Testis (tissue), 2 donors: ENCODE results near the gene CFAP300.

ENCODE experiments used
- POLR2A ChIP-seq: fragments of 450-650 bp; IDR thresholded peaks from one replicate; pipeline ENCODE4 v1.6.1; 2017; ENCODE audit warnings: antibody characterized with exemption, mild to moderate bottlenecking, moderate library complexity
- TF ChIP-seq, protein P1 (sequence below), 3 experiments: fragments of 450-650 bp in 2 of 3; fragments of 200-600 bp in 1 of 3; sonication (generic) in 1 of 3; IDR thresholded peaks; one replicate each; pipeline ENCODE4 v1.5.1; 2016 to 2019; ENCODE audit warnings: antibody characterized with exemption in 3 of 3, mild to moderate bottlenecking in 2 of 3, moderate library complexity in 1 of 3

DNA sequence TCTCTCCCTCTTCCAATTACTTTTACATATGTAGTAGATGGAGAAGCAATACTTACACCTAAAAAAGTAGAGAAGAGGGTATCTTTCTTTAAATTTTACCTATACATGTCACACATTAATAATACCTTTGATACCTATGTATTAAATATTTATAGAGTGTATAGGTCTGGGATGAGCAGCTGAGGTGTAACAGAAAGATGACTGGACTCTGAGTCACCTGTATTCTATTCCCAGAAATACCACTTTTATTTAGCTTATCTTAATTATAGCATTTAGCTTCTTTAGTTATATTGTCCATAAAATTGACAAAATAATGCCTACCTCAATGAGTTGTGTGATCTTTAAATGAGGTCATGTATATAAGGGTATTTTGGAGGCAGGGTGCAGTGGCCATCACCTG lies 32.4 kb downstream of the CFAP300 start:
- TF ChIP-seq, protein P1, sequence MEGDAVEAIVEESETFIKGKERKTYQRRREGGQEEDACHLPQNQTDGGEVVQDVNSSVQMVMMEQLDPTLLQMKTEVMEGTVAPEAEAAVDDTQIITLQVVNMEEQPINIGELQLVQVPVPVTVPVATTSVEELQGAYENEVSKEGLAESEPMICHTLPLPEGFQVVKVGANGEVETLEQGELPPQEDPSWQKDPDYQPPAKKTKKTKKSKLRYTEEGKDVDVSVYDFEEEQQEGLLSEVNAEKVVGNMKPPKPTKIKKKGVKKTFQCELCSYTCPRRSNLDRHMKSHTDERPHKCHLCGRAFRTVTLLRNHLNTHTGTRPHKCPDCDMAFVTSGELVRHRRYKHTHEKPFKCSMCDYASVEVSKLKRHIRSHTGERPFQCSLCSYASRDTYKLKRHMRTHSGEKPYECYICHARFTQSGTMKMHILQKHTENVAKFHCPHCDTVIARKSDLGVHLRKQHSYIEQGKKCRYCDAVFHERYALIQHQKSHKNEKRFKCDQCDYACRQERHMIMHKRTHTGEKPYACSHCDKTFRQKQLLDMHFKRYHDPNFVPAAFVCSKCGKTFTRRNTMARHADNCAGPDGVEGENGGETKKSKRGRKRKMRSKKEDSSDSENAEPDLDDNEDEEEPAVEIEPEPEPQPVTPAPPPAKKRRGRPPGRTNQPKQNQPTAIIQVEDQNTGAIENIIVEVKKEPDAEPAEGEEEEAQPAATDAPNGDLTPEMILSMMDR (IDR thresholded peaks at IDR 0.05): no peak
- no peak for TF ChIP-seq POLR2A
